T-helper 1 cell treated with Interleukin-12 subunit alpha and Interleukin-12 subunit beta and Interleukin-4 antibody, amounts not matched to agents 30 ng/mL and 1 ng/mL, for 36 hours (primary cell): ENCODE measurements around the gene ATG16L2. TPM values are rescaled to one million over a fixed set of nuclear protein-coding genes. Genes with fewer than 3 reads are reported as not detected.
"Not testable (repeated sequence)": the region's sequence is repeated elsewhere in the genome, so short reads cannot be mapped to it uniquely, and the experiment has no call there.

Source experiments
- intact Hi-C: fragments of 100-400 bp; cut with micrococcal nuclease; formaldehyde crosslinking; loops from one replicate; pipeline ENCODE4 v1.15.1; 2024
- total RNA-seq: library from RNA; stranded (reverse); gene quantifications from 2 replicates; pipeline ENCODE4 v1.2.3, GENCODE V29; 2022

The ATG16L2 gene
- total RNA-seq, 1 donor from 2014 or later, result 122 TPM

GRCh38 chr11:72799441-72799840 is 14.8 kb upstream of the ATG16L2 start:
- intact Hi-C loops, result no loop called here

GRCh38 chr11:72802822-72803221 is 11.4 kb upstream of the ATG16L2 start:
- intact Hi-C loops, result no loop called here

GRCh38 chr11:72805216-72805615 is 9.0 kb upstream of the ATG16L2 start:
- intact Hi-C loops, result no loop called here

GRCh38 chr11:72806378-72806777 is 7.8 kb upstream of the ATG16L2 start:
- intact Hi-C loops, result not testable (repeated sequence)

DNA sequence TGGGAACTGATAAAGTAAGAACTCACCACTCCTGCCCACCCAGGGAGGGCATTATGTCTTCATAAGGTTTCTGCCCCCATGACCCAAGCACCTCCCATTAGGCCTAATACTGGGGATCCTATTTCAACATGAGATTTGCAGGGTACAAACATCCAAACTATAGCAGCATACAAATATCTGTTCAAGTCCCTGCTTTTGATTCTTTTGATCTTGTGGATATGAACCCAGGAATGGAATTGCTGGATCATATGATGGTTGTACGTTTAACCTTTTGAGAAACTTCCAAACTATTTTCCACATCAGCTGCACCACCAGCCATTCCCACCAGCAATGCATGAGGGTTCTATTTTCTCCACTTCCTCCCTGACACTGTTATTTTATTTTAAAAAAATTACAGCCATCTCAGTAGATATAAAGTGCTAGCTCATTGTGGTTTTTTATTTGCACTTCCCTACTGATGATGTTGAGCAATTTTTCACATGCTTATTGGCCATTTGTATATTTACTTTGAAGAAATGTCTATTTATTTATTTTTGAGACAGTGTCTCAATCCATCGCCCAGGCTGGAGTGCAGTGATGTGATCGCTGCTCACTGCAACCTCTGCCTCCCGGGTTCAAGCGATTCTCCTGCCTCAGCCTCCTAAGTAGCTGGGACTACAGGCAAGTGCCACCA is 7.1 kb upstream of the ATG16L2 start:
- intact Hi-C loops, result no loop called here

- intact Hi-C loops, result no loop called here
These were observed 6.4 kb upstream of the ATG16L2 start for GRCh38 chr11:72807792-72808191.

GRCh38 chr11:72808331-72808798 is 5.8 kb upstream of the ATG16L2 start:
- intact Hi-C loops, result no loop called here

GRCh38 chr11:72811686-72812085 is 2.5 kb upstream of the ATG16L2 start:
- intact Hi-C loops, result loop anchor here (2.0 to 5.0 kb wide), 3 partner anchors 15 to 966 kb away; no protein-coding TSS in a partner anchor

DNA sequence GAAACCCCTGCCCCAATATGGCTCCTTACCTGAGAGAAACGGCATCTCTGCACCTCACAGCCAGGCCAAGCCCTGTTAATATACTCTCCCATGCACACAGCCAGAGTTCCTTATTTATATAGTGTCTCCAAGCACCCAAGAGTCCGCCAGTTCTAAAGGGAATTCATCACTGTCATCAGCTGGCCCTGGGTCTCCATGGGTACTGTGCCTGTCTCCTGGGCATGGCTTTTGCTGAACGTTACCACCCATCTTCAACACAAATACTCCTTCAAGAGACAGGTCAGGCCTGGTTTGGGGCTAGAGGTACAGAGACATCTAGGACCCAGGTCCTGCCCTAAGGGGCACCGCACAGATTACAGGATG is 1.6 kb upstream of the ATG16L2 start:
- intact Hi-C loops, result loop anchor here (2.0 to 5.0 kb wide), 3 partner anchors 14 to 965 kb away; no protein-coding TSS in a partner anchor

DNA sequence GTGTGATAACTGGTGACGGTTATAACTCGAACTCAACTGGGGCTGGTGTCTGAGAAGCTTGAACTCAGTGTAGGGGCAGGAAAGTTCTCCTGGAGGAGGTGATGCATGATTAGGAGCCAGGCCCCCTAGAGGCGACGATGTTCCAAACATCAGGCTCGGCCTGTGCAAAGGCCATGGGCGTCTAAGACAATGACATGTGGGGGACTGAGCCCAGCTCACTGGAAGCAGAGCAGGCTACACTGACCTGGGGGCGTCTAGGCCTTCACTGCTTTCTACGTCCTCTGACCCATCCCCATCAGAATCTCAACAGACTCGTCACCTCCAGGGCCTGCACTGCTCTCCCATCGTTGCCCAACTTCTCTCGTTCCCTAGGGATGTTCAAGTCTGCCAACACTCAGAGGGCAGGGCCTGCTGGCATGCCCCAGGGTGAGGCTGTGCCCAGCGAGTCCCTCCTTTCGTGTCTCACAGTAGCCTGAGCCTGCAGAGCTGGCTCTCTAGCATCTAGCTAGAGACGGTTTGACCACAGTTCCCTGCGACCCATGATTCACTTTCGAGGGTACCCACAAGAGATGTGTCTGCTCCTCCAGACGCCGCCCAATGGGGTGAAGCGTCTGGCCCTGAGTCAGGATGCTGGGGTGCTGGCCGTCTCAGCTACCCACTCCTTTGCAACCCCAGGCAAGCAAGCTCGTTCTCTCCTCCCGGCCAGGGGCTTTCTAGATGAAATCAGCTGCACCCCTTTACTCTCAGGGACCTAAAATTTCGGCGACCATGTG is 1.1 kb upstream of the ATG16L2 start:
- intact Hi-C loops, result loop anchor here (1.0 to 5.0 kb wide), 9 partner anchors 9 to 964 kb away; partner anchors contain the start of gene FCHSD2

DNA sequence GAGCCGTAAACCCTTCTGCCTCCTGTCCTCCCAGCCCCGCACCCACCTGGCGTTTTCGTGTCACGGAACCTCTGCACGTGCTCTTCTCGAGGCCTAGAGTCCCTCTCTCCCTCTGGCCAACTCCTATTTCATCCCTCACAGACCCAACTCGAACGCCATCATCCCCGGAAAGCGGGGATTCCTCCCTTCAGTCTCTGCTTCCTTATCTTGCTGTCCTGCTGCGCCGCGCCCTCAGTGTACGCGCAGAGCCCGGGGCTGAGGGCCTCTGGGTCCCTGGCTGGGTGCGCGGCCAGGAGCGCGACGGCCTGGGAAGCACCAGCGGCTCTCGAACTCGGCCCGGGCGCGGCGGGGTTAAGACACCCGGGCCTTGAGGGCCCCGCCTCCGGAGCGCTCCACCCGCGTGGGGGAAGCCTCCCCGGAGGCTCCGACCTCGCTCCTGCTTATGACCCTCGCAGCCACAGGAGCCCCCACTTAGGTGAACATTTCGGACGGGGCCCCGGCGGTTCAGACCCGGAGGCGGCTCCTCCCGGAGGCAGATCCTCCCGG is 398 bp upstream of the ATG16L2 start:
- intact Hi-C loops, result loop anchor here (1.0 to 5.0 kb wide), 13 partner anchors 8 to 963 kb away; partner anchors contain the start of genes FCHSD2, LRRC51, NUMA1 and RAB6A

DNA sequence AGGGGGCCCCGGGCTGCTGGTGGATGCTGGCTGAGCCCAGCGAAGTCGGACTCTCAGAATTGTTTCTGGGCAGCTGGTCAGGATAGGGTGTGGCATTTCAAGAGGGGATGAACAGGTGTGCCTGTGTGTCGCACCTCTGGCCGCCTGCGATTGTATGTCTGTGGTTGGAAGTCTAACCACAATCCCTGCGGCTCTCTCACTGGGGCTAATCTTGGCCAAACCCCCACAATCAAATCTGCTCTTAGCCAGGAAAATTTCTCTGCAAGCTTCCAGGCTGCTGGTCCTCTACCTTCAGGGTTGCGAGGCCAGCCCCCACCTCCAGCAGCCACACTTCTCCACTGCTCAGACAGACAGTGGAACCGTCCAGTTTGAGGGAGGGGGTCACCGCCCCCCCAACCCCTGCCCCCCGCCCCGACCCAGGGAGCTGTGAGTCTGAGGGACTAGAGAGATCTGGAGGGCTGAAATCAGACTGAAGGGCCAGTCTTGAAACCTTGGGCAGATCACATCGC is 953 bp downstream of the ATG16L2 start:
- intact Hi-C loops, result loop anchor here (1.0 to 5.0 kb wide), 4 partner anchors 63 to 782 kb away; partner anchors contain the start of genes ARAP1, FAM168A, LRRC51 and NUMA1

GRCh38 chr11:72816404-72816990 is 2.3 kb downstream of the ATG16L2 start:
- intact Hi-C loops, result loop anchor here (5.0 kb wide), 1 partner anchor 781 kb away; the partner anchor contains the start of gene FAM168A

- intact Hi-C loops, result loop anchor here (5.0 kb wide), 1 partner anchor 779 kb away; the partner anchor contains the start of gene FAM168A
These were observed 3.8 kb downstream of the ATG16L2 start for GRCh38 chr11:72817966-72818365.

DNA sequence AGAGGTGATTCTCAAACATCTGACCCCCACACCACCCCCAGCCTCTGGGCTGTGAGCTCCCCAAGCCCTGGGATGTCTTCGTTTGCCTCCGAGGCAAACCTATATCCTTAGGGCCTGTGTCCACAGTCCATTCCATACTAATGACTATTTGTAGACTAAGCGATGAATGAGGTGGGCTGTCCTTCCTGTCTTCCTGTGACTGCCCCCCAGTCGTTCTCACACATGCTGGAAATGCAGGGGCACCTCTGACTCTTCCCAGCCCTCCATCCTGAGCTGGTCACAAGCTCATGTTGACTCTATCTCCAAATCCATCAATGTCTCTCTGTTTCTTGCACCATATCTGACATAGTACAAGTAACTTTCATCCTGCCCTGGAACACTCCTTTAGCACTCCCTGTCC is 4.8 kb downstream of the ATG16L2 start:
- intact Hi-C loops, result loop anchor here (5.0 kb wide), 1 partner anchor 778 kb away; the partner anchor contains the start of gene FAM168A

GRCh38 chr11:72820439-72821139 is 6.4 kb downstream of the ATG16L2 start:
- intact Hi-C loops, result no loop called here

- intact Hi-C loops, result no loop called here
These were observed 7.2 kb downstream of the ATG16L2 start for GRCh38 chr11:72821221-72821919.

DNA sequence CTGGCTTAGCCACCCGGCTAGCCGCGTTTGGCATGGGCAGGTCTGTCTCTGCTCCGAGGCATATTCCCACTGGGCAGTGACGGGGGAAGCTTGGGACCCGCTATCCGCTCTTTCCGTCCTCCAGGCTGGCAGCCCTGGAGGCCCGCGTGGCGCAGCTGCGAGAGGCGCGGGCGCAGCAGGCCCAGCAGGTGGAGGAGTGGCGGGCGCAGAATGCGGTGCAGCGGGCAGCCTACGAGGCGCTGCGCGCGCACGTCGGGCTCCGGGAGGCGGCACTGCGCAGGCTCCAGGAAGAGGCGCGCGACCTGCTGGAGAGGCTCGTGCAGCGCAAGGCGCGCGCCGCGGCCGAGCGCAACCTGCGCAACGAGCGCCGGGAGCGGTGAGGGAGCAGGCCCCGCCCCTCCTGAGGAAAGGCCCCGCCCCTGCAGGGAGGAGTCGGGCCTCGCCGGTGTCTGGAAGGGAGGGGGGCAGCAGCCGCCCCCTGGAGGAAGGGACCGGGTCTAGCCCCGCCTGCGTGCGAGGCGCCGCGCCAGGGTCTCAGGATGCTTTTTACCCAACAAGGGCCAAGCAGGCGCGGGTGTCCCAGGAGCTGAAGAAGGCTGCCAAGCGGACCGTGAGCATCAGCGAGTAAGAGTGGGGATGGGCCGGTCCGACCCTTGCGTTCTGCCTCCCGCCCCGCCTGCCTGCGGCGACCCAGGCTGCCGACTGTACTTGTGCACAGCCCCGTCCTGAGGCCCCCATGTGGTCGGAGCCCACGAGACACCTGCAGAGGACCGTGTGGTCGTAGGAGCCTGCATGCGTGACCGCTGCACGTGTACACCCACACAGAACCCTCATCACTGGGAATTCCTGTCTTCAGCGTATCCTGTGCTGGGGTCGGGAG is 7.9 kb downstream of the ATG16L2 start:
- intact Hi-C loops, result loop anchor here (1.0 kb wide), 1 partner anchor 9 kb away; no protein-coding TSS in a partner anchor
